Vagina (tissue), 2 donors: ENCODE results near the gene FCHSD2. TPM values are rescaled to one million over a fixed set of nuclear protein-coding genes. Genes with fewer than 3 reads are reported as not detected.
A peak's percentile ranks its signal among the peaks of the same experiment; 100 is the strongest.

Experiments
- DNase-seq, 2 donors: peaks; one replicate each; pipeline ENCODE4 v3.0.0-alpha.2; 2017; ENCODE audit errors: extremely low spot score in 2 of 2
- H3K27ac ChIP-seq: fragments of 200-600 bp; sonication (generic); one replicate; pipeline ENCODE4 v1.5.1; 2019
- H3K27me3 ChIP-seq: fragments of 200-600 bp; sonication (generic); one replicate; pipeline ENCODE4 v1.5.1; 2019
- H3K36me3 ChIP-seq, 2 donors: fragments of 200-600 bp; sonication (generic); one replicate each; pipeline ENCODE4 v1.5.1; 2017 to 2019
- H3K4me1 ChIP-seq: fragments of 200-600 bp; sonication (generic); one replicate; pipeline ENCODE4 v1.5.1; 2019
- H3K4me3 ChIP-seq, 2 donors: fragments of 200-600 bp; sonication (generic); 1 replicate in 1 of 2; 2 replicates in 1 of 2; pipeline ENCODE4 v1.5.1; 2016 to 2019
- H3K9me3 ChIP-seq: fragments of 200-600 bp; sonication (generic); one replicate; pipeline ENCODE4 v1.5.1; 2019
- POLR2A ChIP-seq, 2 donors: fragments of 450-650 bp; IDR thresholded peaks; one replicate each; pipeline ENCODE4 v1.6.1; 2017; ENCODE audit warnings: antibody characterized with exemption in 2 of 2, mild to moderate bottlenecking in 2 of 2, moderate library complexity in 2 of 2
- POLR2AphosphoS5 ChIP-seq, 2 donors: sonication (generic); formaldehyde crosslinking; IDR thresholded peaks; one replicate each; pipeline ENCODE4 v1.9.0; 2017; ENCODE audit warnings: antibody characterized with exemption in 2 of 2, mild to moderate bottlenecking in 2 of 2, low read depth in 1 of 2; ENCODE audit not compliant: insufficient read depth in 1 of 2
- intact Hi-C: fragments of 100-400 bp; cut with DNase I; formaldehyde crosslinking; loops from one replicate; pipeline ENCODE4 v1.15.1; 2023
- total RNA-seq: library from RNA; depleted of rRNA; stranded (reverse); fragments of >200 nt; gene quantifications from one replicate; pipeline ENCODE4 v1.2.3, GENCODE V29; 2016
- TF ChIP-seq, protein P1 (sequence below), 3 experiments: fragments of 450-650 bp in 2 of 3; fragments of 200-600 bp in 1 of 3; sonication (generic) in 1 of 3; IDR thresholded peaks; one replicate each; pipeline ENCODE4 v1.5.1; 2017 to 2019; ENCODE audit warnings: antibody characterized with exemption in 3 of 3, mild to moderate bottlenecking in 2 of 3, moderate library complexity in 2 of 3

The FCHSD2 gene
- 15.7 TPM for total RNA-seq

DNA sequence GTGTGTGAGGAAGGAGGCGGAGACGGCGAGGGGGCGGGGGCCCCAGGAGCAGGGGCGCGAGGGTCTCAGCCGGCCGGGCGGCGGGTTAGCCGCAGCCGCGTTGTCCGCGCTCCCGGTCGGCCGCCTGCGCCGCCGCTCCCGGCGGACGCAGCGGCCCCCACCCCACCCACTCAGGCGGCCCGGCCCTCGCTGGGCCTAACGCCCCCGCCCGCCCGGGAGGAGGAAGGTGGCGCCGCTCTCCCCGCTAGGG is at the start of gene FCHSD2:
Gene FCHSD2 (minus strand): TSS at position 191 of the 250 bp plus-strand sequence. CDS start 441 bp downstream, outside the sequence.
- Histone ChIP-seq H3K36me3 (no peaks in the 10 kb centered on the region), H3K4me3 (peak within 1 kb of the TSS; percentile 79 to 94), H3K4me1 (peaks cover 24% of the 10 kb centered on the region), H3K9me3 (no peaks in the 10 kb centered on the region), H3K27ac (peak within 1 kb of the TSS; percentile 97), H3K27me3 (no peaks in the 10 kb centered on the region)
- TF ChIP-seq POLR2A (IDR thresholded peaks at IDR 0.05) = peak in 1 of 2 donors; percentile 19
- TF ChIP-seq POLR2AphosphoS5 (IDR thresholded peaks at IDR 0.05; ENCODE audit: insufficient read depth in 1 of 2, low read depth in 1 of 2) = no peak
- TF ChIP-seq, protein P1, sequence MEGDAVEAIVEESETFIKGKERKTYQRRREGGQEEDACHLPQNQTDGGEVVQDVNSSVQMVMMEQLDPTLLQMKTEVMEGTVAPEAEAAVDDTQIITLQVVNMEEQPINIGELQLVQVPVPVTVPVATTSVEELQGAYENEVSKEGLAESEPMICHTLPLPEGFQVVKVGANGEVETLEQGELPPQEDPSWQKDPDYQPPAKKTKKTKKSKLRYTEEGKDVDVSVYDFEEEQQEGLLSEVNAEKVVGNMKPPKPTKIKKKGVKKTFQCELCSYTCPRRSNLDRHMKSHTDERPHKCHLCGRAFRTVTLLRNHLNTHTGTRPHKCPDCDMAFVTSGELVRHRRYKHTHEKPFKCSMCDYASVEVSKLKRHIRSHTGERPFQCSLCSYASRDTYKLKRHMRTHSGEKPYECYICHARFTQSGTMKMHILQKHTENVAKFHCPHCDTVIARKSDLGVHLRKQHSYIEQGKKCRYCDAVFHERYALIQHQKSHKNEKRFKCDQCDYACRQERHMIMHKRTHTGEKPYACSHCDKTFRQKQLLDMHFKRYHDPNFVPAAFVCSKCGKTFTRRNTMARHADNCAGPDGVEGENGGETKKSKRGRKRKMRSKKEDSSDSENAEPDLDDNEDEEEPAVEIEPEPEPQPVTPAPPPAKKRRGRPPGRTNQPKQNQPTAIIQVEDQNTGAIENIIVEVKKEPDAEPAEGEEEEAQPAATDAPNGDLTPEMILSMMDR (IDR thresholded peaks at IDR 0.05) = no peak
- intact Hi-C loops = loop anchor here (10.0 kb wide), 1 partner anchor 307 kb away; no protein-coding TSS in a partner anchor
- no peak for DNase-seq

- TF ChIP-seq POLR2A (IDR thresholded peaks at IDR 0.05) (no peak), POLR2AphosphoS5 (IDR thresholded peaks at IDR 0.05; ENCODE audit: insufficient read depth in 1 of 2, low read depth in 1 of 2) (no peak)
- TF ChIP-seq, protein P1 (IDR thresholded peaks at IDR 0.05) = no peak
- DNase-seq = no peak
- Histone ChIP-seq H3K36me3 (no peaks in the 10 kb centered on the region), H3K27me3 (no peaks in the 10 kb centered on the region), H3K4me3 (no peak overlapping the region), H3K27ac (no peak overlapping the region), H3K4me1 (peaks cover 35% of the 10 kb centered on the region), H3K9me3 (no peaks in the 10 kb centered on the region)
- intact Hi-C loops = no loop called here
Measured at GRCh38 chr11:73191151-73191550, 49.0 kb upstream of the FCHSD2 start.

DNA sequence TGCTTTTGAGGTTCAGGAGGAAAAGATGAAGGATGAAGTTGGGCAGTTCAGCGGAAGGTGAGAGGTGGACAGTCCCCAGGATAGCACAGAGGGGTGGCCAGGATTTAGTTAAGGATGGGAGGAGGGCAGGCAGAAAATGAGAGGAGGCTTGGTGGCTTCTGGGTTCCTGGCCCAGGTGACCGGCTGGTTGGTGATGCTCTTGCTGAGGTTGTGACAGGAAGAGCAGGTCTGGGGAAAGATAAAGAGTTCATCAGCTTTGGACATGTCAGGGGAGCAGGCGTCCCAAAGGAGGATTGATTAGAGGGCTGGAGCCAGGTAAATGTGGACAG is 48.4 kb upstream of the FCHSD2 start:
- Histone ChIP-seq H3K27me3 (no peaks in the 10 kb centered on the region), H3K27ac (no peak overlapping the region), H3K9me3 (no peaks in the 10 kb centered on the region), H3K36me3 (no peaks in the 10 kb centered on the region), H3K4me1 (peaks cover 41% of the 10 kb centered on the region), H3K4me3 (no peak overlapping the region)
- intact Hi-C loops = no loop called here
- no peak for DNase-seq
- TF ChIP-seq, protein P1 (IDR thresholded peaks at IDR 0.05) = no peak
- no peak for TF ChIP-seq POLR2A (IDR thresholded peaks at IDR 0.05)
- TF ChIP-seq POLR2AphosphoS5 (IDR thresholded peaks at IDR 0.05; ENCODE audit: insufficient read depth in 1 of 2, low read depth in 1 of 2) = no peak

DNA sequence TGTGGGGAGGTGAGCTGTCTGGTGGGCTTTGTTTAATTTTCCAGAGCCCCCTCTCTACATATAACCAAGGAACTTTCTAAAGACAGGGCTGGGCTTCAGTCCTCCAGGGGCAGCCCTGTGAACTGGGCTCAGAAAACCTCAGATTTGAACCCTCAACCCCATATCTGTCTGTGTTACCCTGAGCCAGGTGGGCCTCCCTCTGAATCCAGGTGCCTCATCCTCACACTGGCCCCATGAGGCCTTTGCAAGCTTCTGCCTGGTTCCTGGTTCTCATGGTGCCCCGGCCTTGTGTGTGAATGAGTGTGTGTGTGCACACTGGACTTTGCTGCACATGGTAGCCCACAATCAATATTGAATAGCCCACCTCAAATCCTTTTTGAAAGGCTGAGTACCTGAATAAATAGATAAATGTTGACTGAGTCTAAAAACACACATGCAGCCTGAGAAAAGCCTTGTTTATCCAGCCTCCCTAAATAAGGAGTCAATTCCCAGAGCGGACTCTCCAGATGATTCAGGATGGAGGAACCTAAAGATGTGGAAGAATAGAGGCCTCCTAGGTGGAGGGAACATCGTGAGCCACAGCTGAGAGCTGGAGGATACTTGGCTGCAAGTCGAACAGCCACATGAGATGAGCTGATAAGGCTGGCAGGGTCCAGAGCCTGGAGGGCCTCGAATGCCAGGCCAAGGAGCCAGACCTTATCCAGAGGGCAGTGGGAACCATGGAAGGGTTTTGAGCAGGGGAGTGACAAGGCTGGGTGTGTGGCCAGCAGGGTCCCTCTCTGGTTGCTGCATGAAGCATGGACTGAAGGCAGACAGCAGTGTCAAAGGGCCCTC is 47.8 kb upstream of the FCHSD2 start:
- no peak overlapping the region for H3K27ac ChIP-seq
- no peaks in the 10 kb centered on the region for H3K36me3 ChIP-seq
- H3K27me3 ChIP-seq = no peaks in the 10 kb centered on the region
- no peaks in the 10 kb centered on the region for H3K9me3 ChIP-seq
- H3K4me3 ChIP-seq = no peak overlapping the region
- TF ChIP-seq POLR2AphosphoS5 (IDR thresholded peaks at IDR 0.05; ENCODE audit: insufficient read depth in 1 of 2, low read depth in 1 of 2) = no peak
- TF ChIP-seq POLR2A (IDR thresholded peaks at IDR 0.05) = no peak
- TF ChIP-seq, protein P1 (IDR thresholded peaks at IDR 0.05) = no peak
- intact Hi-C loops = loop anchor here (10.0 kb wide), 1 partner anchor 95 kb away; no protein-coding TSS in a partner anchor
- no peak for DNase-seq
- H3K4me1 ChIP-seq = peaks cover 43% of the 10 kb centered on the region

DNA sequence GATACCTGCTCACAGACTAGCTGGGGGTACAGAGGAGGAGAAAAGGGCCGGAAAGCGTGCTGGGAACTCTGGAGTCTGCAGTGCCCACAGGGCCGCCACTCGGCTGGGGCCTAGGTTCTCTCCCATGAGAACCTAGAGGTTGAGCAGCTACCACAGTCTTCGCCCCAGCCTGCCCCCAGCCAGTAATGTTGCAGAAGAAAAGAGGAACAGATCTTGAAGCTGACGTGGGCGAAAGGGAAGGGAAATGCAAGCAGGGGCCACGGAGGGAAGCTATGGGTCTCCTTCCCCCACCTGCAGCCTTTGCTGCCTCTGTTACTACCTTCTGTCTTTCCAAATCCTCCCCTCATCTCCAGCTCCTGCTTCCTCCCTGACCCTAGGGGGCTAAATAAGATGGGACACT is 47.2 kb upstream of the FCHSD2 start:
- intact Hi-C loops = loop anchor here (10.0 kb wide), 1 partner anchor 95 kb away; no protein-coding TSS in a partner anchor

More for the DNA sequence above, 47.2 kb upstream of the FCHSD2 start:
- H3K4me1 ChIP-seq = peaks cover 43% of the 10 kb centered on the region
- no peak overlapping the region for H3K4me3 ChIP-seq
- H3K27me3 ChIP-seq = no peaks in the 10 kb centered on the region
- H3K27ac ChIP-seq = no peak overlapping the region
- TF ChIP-seq, protein P1 (IDR thresholded peaks at IDR 0.05) = no peak
- TF ChIP-seq POLR2AphosphoS5 (IDR thresholded peaks at IDR 0.05; ENCODE audit: insufficient read depth in 1 of 2, low read depth in 1 of 2) = no peak
- TF ChIP-seq POLR2A (IDR thresholded peaks at IDR 0.05) = no peak
- no peaks in the 10 kb centered on the region for H3K36me3 ChIP-seq
- H3K9me3 ChIP-seq = no peaks in the 10 kb centered on the region
- no peak for DNase-seq
